IPS-20b (cell line): ENCODE results near the gene EYS.

Source experiments
- H3K27ac ChIP-seq: one replicate; pipeline ENCODE4 v1.5.1; 2013; ENCODE audit warnings: low read length
- H3K27me3 ChIP-seq: 2 replicates; pipeline ENCODE4 v1.6.1; 2013; ENCODE audit warnings: mild to moderate bottlenecking, low read length, inconsistent platforms; ENCODE audit not compliant: insufficient read depth
- H3K36me3 ChIP-seq: 2 replicates; pipeline ENCODE4 v1.6.1; 2013; ENCODE audit warnings: low read depth, mild to moderate bottlenecking, inconsistent platforms, low read length, moderate library complexity; ENCODE audit not compliant: insufficient read depth
- H3K4me1 ChIP-seq: 2 replicates; pipeline ENCODE4 v1.6.1; 2013; ENCODE audit warnings: mild to moderate bottlenecking, control low read depth, inconsistent platforms, low read length, moderate library complexity; ENCODE audit not compliant: insufficient read depth
- H3K4me3 ChIP-seq: 2 replicates; pipeline ENCODE4 v1.5.1; 2013; ENCODE audit warnings: mild to moderate bottlenecking, low read length, inconsistent platforms
- H3K9ac ChIP-seq: 2 replicates; pipeline ENCODE4 v1.6.1; 2013; ENCODE audit warnings: low read depth, mild to moderate bottlenecking, inconsistent platforms, low read length, moderate library complexity
- H3K9me3 ChIP-seq: 2 replicates; pipeline ENCODE4 v1.6.1; 2013; ENCODE audit warnings: mild to moderate bottlenecking, low read depth, low read length, inconsistent platforms; ENCODE audit not compliant: insufficient read depth

Gene EYS

DNA sequence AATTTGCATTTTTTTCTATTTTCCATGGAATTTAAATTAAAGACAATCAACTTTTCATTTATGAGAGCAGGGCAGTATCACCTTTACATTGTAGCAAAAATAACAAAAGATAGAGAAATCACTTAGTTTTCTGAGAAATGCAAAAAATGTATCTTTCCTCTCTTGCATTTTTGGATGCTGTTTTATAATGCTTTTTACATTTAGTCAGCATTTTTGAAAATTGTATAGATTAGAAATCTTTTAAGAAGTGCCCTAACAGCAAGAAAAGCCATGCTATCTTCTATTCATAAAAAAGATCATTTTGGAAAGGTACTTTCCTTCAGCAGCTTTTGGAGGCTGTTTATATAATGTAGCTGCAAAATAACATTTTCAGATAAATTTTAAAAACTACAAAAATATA is 421.8 kb downstream of the EYS start:
- H3K36me3 ChIP-seq: no peaks in the 10 kb centered on the region
- no peaks in the 10 kb centered on the region for H3K4me1 ChIP-seq
- no peak overlapping the region for H3K9ac ChIP-seq
- no peak overlapping the region for H3K27ac ChIP-seq
- no peak overlapping the region for H3K4me3 ChIP-seq
- no peaks in the 10 kb centered on the region for H3K27me3 ChIP-seq
- H3K9me3 ChIP-seq: no peaks in the 10 kb centered on the region

DNA sequence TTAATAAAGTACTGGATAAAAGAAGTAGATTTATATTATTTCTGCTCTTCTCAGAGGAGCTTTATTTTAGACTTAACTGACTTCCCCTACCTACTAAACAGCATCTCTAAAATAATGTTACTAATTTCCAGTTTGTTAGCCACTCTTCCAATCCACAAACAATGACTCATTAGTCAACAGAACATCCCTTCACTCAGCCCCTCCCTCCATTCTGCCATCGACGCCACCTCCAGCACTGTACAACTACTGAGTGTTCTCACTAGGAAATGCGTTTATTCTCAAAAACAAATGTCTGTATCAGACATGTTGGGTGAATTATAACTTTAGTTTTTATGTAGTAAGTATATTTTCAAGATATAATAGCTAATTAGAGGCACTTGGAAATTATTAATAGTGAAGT is 427.0 kb downstream of the EYS start:
- Histone ChIP-seq H3K4me3 (no peak overlapping the region), H3K36me3 (no peaks in the 10 kb centered on the region), H3K27me3 (no peaks in the 10 kb centered on the region), H3K4me1 (no peaks in the 10 kb centered on the region), H3K27ac (no peak overlapping the region), H3K9me3 (no peaks in the 10 kb centered on the region), H3K9ac (no peak overlapping the region)

DNA sequence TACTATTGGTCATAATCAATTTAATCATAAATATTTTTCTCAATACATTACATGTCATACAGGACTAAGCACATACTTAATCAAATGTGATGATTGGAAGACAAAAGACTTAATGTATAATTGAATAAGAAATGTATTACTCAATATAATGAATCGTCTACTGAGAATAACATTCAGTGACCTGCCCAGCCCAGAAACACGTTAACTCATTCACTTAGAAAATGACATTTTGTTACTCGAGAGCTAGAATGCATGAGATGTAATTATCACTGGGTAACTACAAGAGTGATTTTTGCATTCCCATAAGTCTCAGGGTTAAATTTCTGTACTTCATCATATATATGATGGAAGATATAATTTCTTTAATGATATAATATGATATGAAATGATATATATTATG is 444.8 kb downstream of the EYS start:
- H3K36me3 ChIP-seq: no peaks in the 10 kb centered on the region
- no peaks in the 10 kb centered on the region for H3K9me3 ChIP-seq
- no peak overlapping the region for H3K27ac ChIP-seq
- H3K9ac ChIP-seq: no peak overlapping the region
- H3K27me3 ChIP-seq: no peaks in the 10 kb centered on the region
- peaks cover 3% of the 10 kb centered on the region; the same call in 1 of the 2 replicates for H3K4me1 ChIP-seq
- no peak overlapping the region for H3K4me3 ChIP-seq

DNA sequence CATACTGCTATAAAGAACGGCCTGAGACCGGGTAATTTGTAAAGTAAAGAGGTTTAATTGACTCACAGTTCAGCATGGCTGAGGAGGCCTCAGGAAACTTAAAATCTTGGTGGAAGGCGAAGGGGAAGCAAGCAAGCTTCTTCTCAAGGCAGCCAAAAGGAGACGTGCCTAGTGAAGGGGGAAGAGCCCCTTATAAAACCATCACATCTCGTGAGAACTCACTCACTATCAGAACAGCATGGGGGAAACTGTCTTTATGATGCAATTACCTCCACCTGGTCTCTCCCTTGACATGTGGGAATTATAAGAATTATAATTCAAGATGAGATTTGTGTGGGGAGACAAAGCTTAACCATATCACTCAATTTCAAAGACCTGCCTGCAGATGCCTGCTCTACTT is 447.0 kb downstream of the EYS start:
- Histone ChIP-seq H3K27ac (no peak overlapping the region), H3K27me3 (no peaks in the 10 kb centered on the region), H3K9ac (no peak overlapping the region)

DNA sequence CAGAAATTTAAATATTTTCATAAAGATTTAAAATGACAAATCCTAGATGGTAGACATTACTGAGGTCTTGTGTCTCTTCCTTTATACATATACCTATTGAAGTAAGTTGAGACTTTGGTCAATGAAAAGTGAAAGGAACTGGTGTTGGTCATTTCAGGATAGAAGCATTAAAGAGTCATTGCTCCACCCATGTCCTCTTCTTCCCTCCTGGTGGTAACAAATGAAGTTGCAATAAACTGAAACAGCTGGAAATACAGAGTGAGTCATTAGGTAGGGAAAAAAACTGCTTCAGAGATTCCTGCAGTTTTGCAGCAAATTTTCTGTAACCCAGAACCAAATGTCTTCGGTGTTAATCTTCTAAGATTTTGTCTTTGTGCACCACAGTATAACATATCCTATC is 448.0 kb downstream of the EYS start:
- Histone ChIP-seq H3K9me3 (no peaks in the 10 kb centered on the region), H3K36me3 (no peaks in the 10 kb centered on the region), H3K9ac (no peak overlapping the region), H3K4me1 (peaks cover 3% of the 10 kb centered on the region; the same call in 1 of the 2 replicates), H3K27ac (no peak overlapping the region), H3K4me3 (no peak overlapping the region), H3K27me3 (no peaks in the 10 kb centered on the region)

More for the DNA sequence above, 447.0 kb downstream of the EYS start:
- no peaks in the 10 kb centered on the region for H3K9me3 ChIP-seq
- peaks cover 3% of the 10 kb centered on the region; the same call in 1 of the 2 replicates for H3K4me1 ChIP-seq
- peak overlapping the region; percentile 19; the same call in 1 of the 2 replicates for H3K4me3 ChIP-seq
- H3K36me3 ChIP-seq: no peaks in the 10 kb centered on the region

DNA sequence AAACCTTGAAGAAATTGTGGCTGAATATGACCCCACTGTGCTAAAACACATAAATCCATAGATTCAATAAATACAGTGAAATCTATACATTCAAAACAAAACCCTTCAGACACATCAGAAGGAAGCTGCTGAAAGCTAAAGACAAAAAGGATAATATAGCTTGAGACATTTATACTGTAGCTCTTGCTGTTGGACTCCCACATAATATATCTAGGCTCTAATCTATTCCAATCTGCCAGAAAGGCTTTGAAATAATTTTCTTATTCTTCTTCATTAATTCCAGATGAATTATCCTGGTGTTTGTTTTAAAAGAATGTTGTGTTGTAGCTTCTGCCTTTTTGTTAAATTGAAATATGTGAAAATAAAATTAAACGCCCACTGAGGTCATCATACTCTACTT is 454.0 kb downstream of the EYS start:
- H3K27ac ChIP-seq: no peak overlapping the region
- H3K4me3 ChIP-seq: no peak overlapping the region
- no peaks in the 10 kb centered on the region for H3K36me3 ChIP-seq
- no peaks in the 10 kb centered on the region for H3K27me3 ChIP-seq
- H3K9ac ChIP-seq: no peak overlapping the region
- no peaks in the 10 kb centered on the region for H3K9me3 ChIP-seq
- no peaks in the 10 kb centered on the region for H3K4me1 ChIP-seq

DNA sequence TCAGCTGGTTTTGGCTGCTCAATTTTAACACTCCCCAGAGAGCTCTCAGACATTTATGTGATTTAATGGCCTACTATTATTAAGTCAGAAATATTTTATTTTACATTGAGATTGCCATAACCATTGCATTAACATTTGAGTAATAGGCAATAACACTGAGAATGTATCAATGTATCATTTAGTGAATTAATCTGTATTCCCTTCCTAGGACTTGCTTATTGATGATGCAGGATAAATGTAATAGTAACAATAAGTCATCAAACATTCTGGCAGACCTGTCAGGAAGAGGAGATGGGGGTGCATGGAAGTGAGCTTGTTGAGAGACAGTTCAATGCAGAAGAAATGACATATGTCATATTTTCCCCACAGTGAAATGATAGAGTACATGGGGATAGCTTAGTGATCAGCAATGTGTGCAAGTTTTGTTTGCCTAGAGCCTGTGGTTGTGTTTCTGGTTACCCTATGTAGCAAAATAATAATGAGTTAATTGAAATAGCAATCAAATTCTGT is 458.9 kb downstream of the EYS start:
- Histone ChIP-seq H3K27me3 (no peaks in the 10 kb centered on the region), H3K36me3 (no peaks in the 10 kb centered on the region), H3K4me3 (no peak overlapping the region), H3K27ac (no peak overlapping the region), H3K9me3 (no peaks in the 10 kb centered on the region), H3K9ac (no peak overlapping the region), H3K4me1 (no peaks in the 10 kb centered on the region)

DNA sequence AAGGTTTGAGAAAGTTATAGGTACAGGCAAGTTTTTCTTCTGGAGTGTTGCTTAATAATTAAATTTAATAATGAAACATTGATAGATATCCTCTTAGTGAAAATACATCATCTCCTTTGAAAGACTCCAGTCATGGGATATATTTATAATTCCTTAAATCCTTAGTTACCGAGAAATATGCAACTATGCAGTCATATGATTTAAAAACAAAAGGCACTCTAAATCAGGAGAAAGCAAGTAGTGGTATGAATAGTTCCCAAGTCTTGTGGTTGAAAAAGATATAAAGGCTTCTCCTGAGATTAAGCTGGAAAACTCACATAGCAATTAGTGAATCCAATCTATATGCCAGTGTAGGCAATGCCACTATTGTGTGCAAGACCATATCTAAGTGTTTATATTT is 475.4 kb downstream of the EYS start:
- no peak overlapping the region for H3K9ac ChIP-seq
- H3K36me3 ChIP-seq: no peaks in the 10 kb centered on the region
- H3K9me3 ChIP-seq: no peaks in the 10 kb centered on the region
- no peak overlapping the region for H3K4me3 ChIP-seq
- H3K4me1 ChIP-seq: no peaks in the 10 kb centered on the region
- H3K27ac ChIP-seq: no peak overlapping the region
- H3K27me3 ChIP-seq: no peaks in the 10 kb centered on the region

DNA sequence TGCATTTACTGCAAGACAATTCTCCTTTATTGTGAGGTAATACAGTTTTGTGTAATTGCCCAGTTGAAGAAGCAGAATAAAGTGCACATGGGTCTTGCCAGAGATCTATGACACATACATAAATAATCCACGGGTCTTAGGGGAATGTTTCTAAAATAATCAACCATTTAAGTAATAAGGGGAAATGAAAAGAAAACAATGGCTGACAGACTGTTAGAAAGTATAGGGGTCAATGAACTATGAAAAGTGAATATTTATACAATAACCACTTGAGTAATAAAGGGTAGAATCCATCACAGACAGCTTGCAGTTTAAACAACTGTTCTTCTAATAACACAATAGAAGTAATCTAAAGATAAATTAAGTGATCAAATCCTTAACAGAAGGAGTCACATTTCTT is 477.2 kb downstream of the EYS start:
- no peaks in the 10 kb centered on the region for H3K36me3 ChIP-seq
- no peak overlapping the region for H3K9ac ChIP-seq
- no peaks in the 10 kb centered on the region for H3K4me1 ChIP-seq
- H3K4me3 ChIP-seq: no peak overlapping the region
- H3K9me3 ChIP-seq: no peaks in the 10 kb centered on the region
- no peaks in the 10 kb centered on the region for H3K27me3 ChIP-seq
- H3K27ac ChIP-seq: no peak overlapping the region

DNA sequence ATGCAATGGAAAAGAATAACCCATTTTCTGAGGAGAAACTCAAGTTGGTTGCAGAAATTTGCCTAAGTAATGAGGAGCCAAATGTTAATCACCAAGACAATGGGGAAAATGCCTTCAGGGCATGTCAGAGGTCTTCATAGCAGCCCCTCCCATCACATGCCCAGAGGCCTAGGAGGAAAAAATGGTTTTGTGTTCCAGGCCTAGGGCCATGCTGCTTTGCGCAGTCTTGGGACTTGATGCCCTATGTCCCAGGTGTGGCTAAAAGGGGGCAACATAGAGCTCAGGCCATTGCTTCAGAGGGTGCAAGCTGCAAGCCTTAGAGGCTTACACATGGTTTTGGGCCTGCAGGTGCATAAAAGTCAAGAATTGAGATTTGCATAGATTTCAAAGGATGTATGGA is 485.9 kb downstream of the EYS start:
- H3K4me3 ChIP-seq: no peak overlapping the region
- no peak overlapping the region for H3K9ac ChIP-seq
- H3K9me3 ChIP-seq: peaks cover 32% of the 10 kb centered on the region
- no peaks in the 10 kb centered on the region for H3K27me3 ChIP-seq
- no peaks in the 10 kb centered on the region for H3K4me1 ChIP-seq
- H3K27ac ChIP-seq: no peak overlapping the region
- H3K36me3 ChIP-seq: no peaks in the 10 kb centered on the region

DNA sequence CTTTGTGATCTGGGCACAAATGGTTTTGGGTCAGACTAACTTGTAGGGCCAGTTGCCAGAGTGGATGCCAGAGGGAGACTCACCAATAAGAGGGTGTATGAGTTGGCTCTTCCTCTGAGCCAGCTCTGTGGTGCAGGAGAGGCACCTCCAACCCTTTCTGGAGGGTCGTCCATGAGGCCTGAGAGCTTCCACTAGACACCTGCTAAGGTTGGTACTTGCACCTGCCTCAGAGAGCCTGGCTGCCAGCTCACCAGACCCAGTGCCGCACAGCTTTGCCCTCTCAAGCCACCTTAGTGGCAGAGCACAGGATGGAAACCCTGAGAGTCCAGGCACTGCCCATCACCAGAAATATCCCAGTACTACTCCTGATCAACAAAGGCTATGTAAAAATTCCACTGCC is 504.3 kb downstream of the EYS start:
- Histone ChIP-seq H3K27ac (no peak overlapping the region), H3K9me3 (no peaks in the 10 kb centered on the region; the same call in 1 of the 2 replicates), H3K36me3 (no peaks in the 10 kb centered on the region), H3K9ac (no peak overlapping the region), H3K4me1 (no peaks in the 10 kb centered on the region), H3K27me3 (no peaks in the 10 kb centered on the region), H3K4me3 (no peak overlapping the region)

DNA sequence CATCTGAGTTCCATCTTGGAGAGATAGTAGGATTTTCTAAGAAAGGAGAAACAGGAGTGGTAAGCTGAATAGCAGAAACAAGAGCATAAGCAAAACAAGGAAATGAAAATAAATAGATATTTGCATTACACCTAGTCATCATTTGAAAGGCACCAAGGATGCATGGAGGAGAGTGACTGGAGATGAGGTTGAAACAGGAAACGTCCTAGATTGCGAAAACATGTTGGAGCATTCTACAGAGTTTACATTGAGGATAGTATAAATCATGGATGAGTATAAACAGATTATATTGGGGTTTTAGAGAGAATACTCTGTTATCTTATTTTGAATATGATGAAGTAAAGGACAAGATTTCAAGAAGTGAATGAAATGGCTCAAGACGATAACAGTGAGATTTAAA is 507.3 kb downstream of the EYS start:
- H3K9me3 ChIP-seq: no peaks in the 10 kb centered on the region
- H3K36me3 ChIP-seq: no peaks in the 10 kb centered on the region
- no peak overlapping the region for H3K4me3 ChIP-seq
- H3K4me1 ChIP-seq: no peaks in the 10 kb centered on the region
- H3K9ac ChIP-seq: no peak overlapping the region
- H3K27me3 ChIP-seq: no peaks in the 10 kb centered on the region
- H3K27ac ChIP-seq: no peak overlapping the region

DNA sequence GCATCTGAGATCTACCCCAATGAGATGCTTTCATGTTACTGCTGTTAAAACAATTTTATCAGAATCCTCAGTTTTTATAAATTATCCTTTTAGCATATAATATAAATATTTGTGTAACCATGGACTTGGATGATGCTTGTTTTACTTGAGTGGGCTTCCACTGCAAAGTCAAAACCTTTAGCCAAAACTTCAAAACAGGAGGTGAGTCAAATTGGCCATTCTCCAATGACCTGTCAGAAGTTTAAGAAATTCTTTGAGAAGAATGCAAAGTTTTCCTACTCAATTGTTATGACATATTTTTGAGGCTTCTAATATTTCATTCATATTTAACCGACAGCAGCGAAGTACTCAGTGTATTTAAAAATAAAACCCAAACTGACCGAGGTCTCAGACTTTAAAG is 507.9 kb downstream of the EYS start:
- Histone ChIP-seq H3K9me3 (no peaks in the 10 kb centered on the region), H3K4me1 (no peaks in the 10 kb centered on the region), H3K4me3 (no peak overlapping the region), H3K27ac (no peak overlapping the region), H3K9ac (no peak overlapping the region), H3K36me3 (no peaks in the 10 kb centered on the region), H3K27me3 (no peaks in the 10 kb centered on the region)
